ENCODE measurements around the gene AFF3. TPM values are rescaled to one million over a fixed set of nuclear protein-coding genes. Genes with fewer than 3 reads are reported as not detected.

The AFF3 gene
- total RNA-seq, 1 experiment from 2014 or later: 0.22 TPM

DNA sequence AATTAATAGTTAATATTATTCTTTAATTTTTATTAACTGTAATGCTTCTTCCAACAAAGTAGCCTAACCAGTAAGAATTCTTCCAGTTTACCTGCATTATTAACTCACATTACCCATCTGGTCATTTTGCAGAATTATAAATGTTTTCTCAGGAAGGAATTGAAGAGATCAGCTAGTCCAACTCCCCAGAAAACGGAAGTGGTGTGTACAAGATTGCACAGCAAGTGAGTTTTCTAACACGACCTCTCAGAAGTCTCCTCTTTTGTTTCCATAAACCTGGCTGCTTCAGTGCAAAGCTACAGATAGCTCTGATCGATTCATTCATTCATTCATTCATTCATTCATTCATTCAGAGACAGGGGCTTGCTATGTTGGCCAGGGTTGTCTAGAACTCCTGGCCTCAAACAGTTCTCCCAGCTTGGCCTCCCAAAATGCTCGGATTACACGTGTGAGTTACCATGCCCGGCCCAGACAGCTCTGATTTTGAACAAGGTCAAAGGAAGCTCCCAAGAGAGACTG is 523.8 kb downstream of the AFF3 start:
- H2AFZ ChIP-seq (ENCODE audit: low read length): no peak overlapping the region
- no peak overlapping the region for H3K14ac ChIP-seq (ENCODE audit: insufficient read depth, low read length)
- WGBS (ENCODE audit: extremely low coverage, insufficient read length, low lambda C conversion rate): no CpG with 5 or more reads among the region's 6 CpGs
- H2BK12ac ChIP-seq (ENCODE audit: insufficient read length, low read depth, low read length): no peak overlapping the region
- H3K4me1 Mint-ChIP-seq: no peaks in the 10 kb centered on the region
- H3K23me2 ChIP-seq (ENCODE audit: insufficient read length, low read depth, low read length, poor library complexity, severe bottlenecking): no peaks in the 10 kb centered on the region
- H3K79me2 ChIP-seq (ENCODE audit: insufficient read depth, low read length): no peaks in the 10 kb centered on the region
- H3K4ac ChIP-seq (ENCODE audit: low read depth, low read length): no peak overlapping the region
- no peak overlapping the region for H3K4me2 ChIP-seq (ENCODE audit: insufficient read depth, insufficient read length, low read length)
- no peak overlapping the region for H3K4me3 Mint-ChIP-seq
- H3K27ac ChIP-seq (ENCODE audit: insufficient read length, low read depth, low read length): no peak overlapping the region
- H3K79me1 ChIP-seq (ENCODE audit: insufficient read depth, low read depth, low read length, poor library complexity, severe bottlenecking): no peaks in the 10 kb centered on the region
- no peaks in the 10 kb centered on the region for H3K9me3 ChIP-seq (ENCODE audit: control insufficient read depth, low read depth, low read length)
- H4K20me1 ChIP-seq (ENCODE audit: control insufficient read depth, insufficient read depth, insufficient read length): no peaks in the 10 kb centered on the region
- no peak overlapping the region for H3K23ac ChIP-seq (ENCODE audit: insufficient read length, low read depth, low read length)
- no peak overlapping the region for H4K8ac ChIP-seq (replicated peaks; ENCODE audit: insufficient read length, low read depth, low read length)
- peaks cover 5% of the 10 kb centered on the region; the same call in 1 of the 2 replicates for H3K27me3 Mint-ChIP-seq (ENCODE audit: low read depth)
- H2BK20ac ChIP-seq (ENCODE audit: low read depth, low read length, poor library complexity, severe bottlenecking): no peak overlapping the region
- DNase-seq: no peak
- H2BK5ac ChIP-seq (ENCODE audit: insufficient read length, low read length): no peak overlapping the region
- H3T11ph ChIP-seq (ENCODE audit: low read length): no peak overlapping the region
- no peak overlapping the region for H3K18ac ChIP-seq (ENCODE audit: insufficient read length, low read depth, low read length)
- H4K91ac ChIP-seq (ENCODE audit: insufficient read length, low read depth, low read length): no peak overlapping the region
- TF ChIP-seq, protein P1, sequence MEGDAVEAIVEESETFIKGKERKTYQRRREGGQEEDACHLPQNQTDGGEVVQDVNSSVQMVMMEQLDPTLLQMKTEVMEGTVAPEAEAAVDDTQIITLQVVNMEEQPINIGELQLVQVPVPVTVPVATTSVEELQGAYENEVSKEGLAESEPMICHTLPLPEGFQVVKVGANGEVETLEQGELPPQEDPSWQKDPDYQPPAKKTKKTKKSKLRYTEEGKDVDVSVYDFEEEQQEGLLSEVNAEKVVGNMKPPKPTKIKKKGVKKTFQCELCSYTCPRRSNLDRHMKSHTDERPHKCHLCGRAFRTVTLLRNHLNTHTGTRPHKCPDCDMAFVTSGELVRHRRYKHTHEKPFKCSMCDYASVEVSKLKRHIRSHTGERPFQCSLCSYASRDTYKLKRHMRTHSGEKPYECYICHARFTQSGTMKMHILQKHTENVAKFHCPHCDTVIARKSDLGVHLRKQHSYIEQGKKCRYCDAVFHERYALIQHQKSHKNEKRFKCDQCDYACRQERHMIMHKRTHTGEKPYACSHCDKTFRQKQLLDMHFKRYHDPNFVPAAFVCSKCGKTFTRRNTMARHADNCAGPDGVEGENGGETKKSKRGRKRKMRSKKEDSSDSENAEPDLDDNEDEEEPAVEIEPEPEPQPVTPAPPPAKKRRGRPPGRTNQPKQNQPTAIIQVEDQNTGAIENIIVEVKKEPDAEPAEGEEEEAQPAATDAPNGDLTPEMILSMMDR (conservative IDR thresholded peaks at IDR 0.05): no peak
- no peak overlapping the region for H2AK5ac ChIP-seq (ENCODE audit: insufficient read length, low read length)
- no peaks in the 10 kb centered on the region; a peak in 1 of 7 replicates for H3K36me3 Mint-ChIP-seq (ENCODE audit: insufficient read depth in 1 of 3, low read depth in 3 of 3)
- H3K27ac Mint-ChIP-seq: no peak overlapping the region
- H3K4me1 ChIP-seq (ENCODE audit: insufficient read depth, low read length): no peaks in the 10 kb centered on the region
- H2BK15ac ChIP-seq (ENCODE audit: low read depth, low read length): no peak overlapping the region
- no peak overlapping the region for H2BK120ac ChIP-seq (ENCODE audit: low read depth, low read length, poor library complexity, severe bottlenecking)
- no peak overlapping the region for H4K5ac ChIP-seq (ENCODE audit: insufficient read length, low read depth, low read length)
- 0 out of 5 replicates have a peak, but pooled peaks cover 0 to 2% of the 10 kb centered on the region in 2 experiments for H3K9me3 Mint-ChIP-seq
- no peak overlapping the region for H3K56ac ChIP-seq (ENCODE audit: insufficient read length, low read depth, low read length)
- no peaks in the 10 kb centered on the region for H3K27me3 ChIP-seq (ENCODE audit: insufficient read depth, low read length)
- H3K9ac ChIP-seq (ENCODE audit: extremely low read depth, insufficient read length, low read length): no peak overlapping the region
